CD14-positive monocyte (primary cell): ENCODE results near the gene INHBC. TPM values are rescaled to one million over a fixed set of nuclear protein-coding genes. Genes with fewer than 3 reads are reported as not detected.

Experiments
- DNase-seq, 3 donors: peaks; one replicate each; pipeline ENCODE4 v3.0.0-alpha.2; 2011 to 2022
- H2AFZ ChIP-seq: 2 replicates; pipeline ENCODE4 v1.6.0; 2012; ENCODE audit warnings: mild to moderate bottlenecking, low read depth, low read length, inconsistent platforms; ENCODE audit not compliant: insufficient read depth, poor library complexity, severe bottlenecking
- H3K27ac ChIP-seq, 2 donors: 1 replicate in 1 of 2; 2 replicates in 1 of 2; pipeline ENCODE4 v1.5.1; 2012 to 2013; ENCODE audit warnings: low read length in 2 of 2, control low read depth in 1 of 2, inconsistent platforms in 1 of 2, low read depth in 1 of 2, mild to moderate bottlenecking in 1 of 2
- H3K27me3 ChIP-seq, 2 donors: one replicate each; pipeline versions ENCODE4 v1.6.0 to v1.6.1; 2011 to 2013; ENCODE audit warnings: low read length in 2 of 2; ENCODE audit not compliant: control insufficient read depth in 2 of 2, insufficient read depth in 2 of 2
- H3K36me3 ChIP-seq, 2 donors: replicated peaks in 1 of 2; 1 replicate in 1 of 2; 2 replicates in 1 of 2; pipeline versions ENCODE4 v1.5.1 to v1.6.1; 2012 to 2013; ENCODE audit warnings: low read length in 2 of 2, control low read depth in 1 of 2, inconsistent platforms in 1 of 2, mild to moderate bottlenecking in 1 of 2; ENCODE audit not compliant: insufficient read depth in 2 of 2, control insufficient read depth in 1 of 2
- H3K4me1 ChIP-seq, 2 donors: 1 replicate in 1 of 2; 2 replicates in 1 of 2; pipeline versions ENCODE4 v1.5.1 to v1.6.1; 2012 to 2013; ENCODE audit warnings: low read length in 2 of 2, control low read depth in 1 of 2, inconsistent platforms in 1 of 2, mild to moderate bottlenecking in 1 of 2, moderate library complexity in 1 of 2; ENCODE audit not compliant: insufficient read depth in 2 of 2, control insufficient read depth in 1 of 2
- H3K4me2 ChIP-seq: replicated peaks from 2 replicates; pipeline ENCODE3; 2012; ENCODE audit warnings: low read length, moderate library complexity, mild to moderate bottlenecking; ENCODE audit not compliant: poor library complexity, severe bottlenecking; ENCODE audit errors: extremely low read depth
- H3K4me3 ChIP-seq, 3 experiments: fragments of 200-600 bp in 1 of 3; sonication (generic) in 1 of 3; replicated peaks in 1 of 3; 1 replicate in 2 of 3; 2 replicates in 1 of 3; pipeline ENCODE4 v1.5.1; 2011 to 2013; ENCODE audit warnings: low read length in 3 of 3, mild to moderate bottlenecking in 3 of 3, control low read depth in 2 of 3, low read depth in 2 of 3, inconsistent platforms in 1 of 3, moderate library complexity in 1 of 3
- H3K79me2 ChIP-seq: 2 replicates; pipeline ENCODE4 v1.6.0; 2012; ENCODE audit warnings: mild to moderate bottlenecking, control low read depth, inconsistent platforms, low read length, moderate library complexity; ENCODE audit not compliant: insufficient read depth
- H3K9ac ChIP-seq: 2 replicates; pipeline ENCODE4 v1.6.0; 2017; ENCODE audit warnings: low read length, mild to moderate bottlenecking; ENCODE audit not compliant: insufficient read depth, poor library complexity, severe bottlenecking
- H3K9me3 ChIP-seq, 2 donors: replicated peaks in 1 of 2; 1 replicate in 1 of 2; 2 replicates in 1 of 2; pipeline versions ENCODE4 v1.5.1 to v1.6.1; 2012 to 2013; ENCODE audit warnings: low read length in 2 of 2, control low read depth in 1 of 2; ENCODE audit not compliant: control insufficient read depth in 1 of 2, insufficient read depth in 1 of 2
- H4K20me1 ChIP-seq: 2 replicates; pipeline ENCODE4 v1.6.0; 2012; ENCODE audit warnings: mild to moderate bottlenecking, low read length, control low read depth, moderate library complexity; ENCODE audit not compliant: insufficient read depth
- H3K27ac Mint-ChIP-seq, 7 donors: one replicate each; pipeline ENCODE4 v1.8.0; 2020; ENCODE audit warnings: mild to moderate bottlenecking in 7 of 7, mixed read lengths in 7 of 7, moderate library complexity in 6 of 7, inconsistent platforms in 2 of 7
- H3K27me3 Mint-ChIP-seq, 3 donors: one replicate each; pipeline ENCODE4 v1.8.0; 2021 to 2022; ENCODE audit warnings: low read depth in 3 of 3, mild to moderate bottlenecking in 3 of 3, mixed read lengths in 3 of 3, moderate library complexity in 3 of 3, inconsistent platforms in 1 of 3
- H3K36me3 Mint-ChIP-seq, 2 donors: one replicate each; pipeline ENCODE4 v1.8.0; 2020; ENCODE audit warnings: mixed read lengths in 2 of 2, inconsistent platforms in 1 of 2, mild to moderate bottlenecking in 1 of 2
- H3K4me1 Mint-ChIP-seq: one replicate; pipeline ENCODE4 v1.8.0; 2020; ENCODE audit warnings: mild to moderate bottlenecking, mixed read lengths
- H3K4me3 Mint-ChIP-seq, 2 donors: one replicate each; pipeline ENCODE4 v1.8.0; 2020; ENCODE audit warnings: mild to moderate bottlenecking in 2 of 2, mixed read lengths in 2 of 2, moderate library complexity in 1 of 2
- H3K9me3 Mint-ChIP-seq, 7 donors: one replicate each; pipeline ENCODE4 v1.8.0; 2020 to 2022; ENCODE audit warnings: mixed read lengths in 7 of 7, mild to moderate bottlenecking in 6 of 7, moderate library complexity in 6 of 7, inconsistent platforms in 2 of 7
- CTCF ChIP-seq: fragments of 200-600 bp; IDR thresholded peaks from one replicate; pipeline ENCODE4 v1.8.0; 2022; ENCODE audit warnings: antibody characterized with exemption, mild to moderate bottlenecking
- WGBS: methylation state at CpG from one replicate; pipeline ENCODE4 v1.1.5; 2013; ENCODE audit warnings: missing lambda C conversion rate; ENCODE audit not compliant: insufficient coverage; 5-methylcytosine and 5-hydroxymethylcytosine counted together
- intact Hi-C, 2 donors: fragments of 100-400 bp; cut with micrococcal nuclease; formaldehyde crosslinking; loops; one replicate each; pipeline versions ENCODE4 v1.15.0 to v1.15.1; 2023
- polyA plus RNA-seq, 3 donors: library from polyadenylated mRNA; depleted of rRNA in 1 of 3; unstranded in 2 of 3; stranded (reverse) in 1 of 3; fragments of 300-500 nt in 2 of 3; fragments of >200 nt in 1 of 3; fragmentation: Illumina TruSeq in 2 of 3; gene quantifications; 1 replicate in 2 of 3; 2 replicates in 1 of 3; pipeline ENCODE4 v1.2.3, GENCODE V29; 2012 to 2021

Gene INHBC
- polyA plus RNA-seq, 3 donors, result not detected

DNA sequence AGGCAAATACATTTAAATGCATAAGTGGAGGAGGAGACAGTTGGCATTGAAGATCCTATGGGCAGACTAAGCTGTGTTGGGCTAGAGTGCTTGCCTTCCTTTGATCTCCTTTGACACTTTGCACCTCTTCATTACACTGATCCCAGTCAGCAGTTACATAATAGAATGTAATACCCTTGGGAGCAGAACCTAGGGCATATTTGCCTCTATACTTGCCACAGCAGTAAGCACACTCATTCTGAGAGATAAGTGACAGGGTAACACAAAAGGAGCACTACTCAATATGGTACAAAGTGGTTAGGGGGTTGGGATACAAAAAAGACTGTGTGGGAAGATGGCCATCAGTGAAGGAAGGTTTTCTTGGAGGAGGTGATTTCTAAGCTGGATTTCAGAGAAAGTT lies 62.2 kb downstream of the INHBC start:
- peaks cover 64 to 90% of the 10 kb centered on the region in 2 donors for H3K36me3 Mint-ChIP-seq
- no peak for TF ChIP-seq CTCF
- H3K36me3 ChIP-seq, result peaks cover 50 to 70% of the 10 kb centered on the region in 2 donors

DNA sequence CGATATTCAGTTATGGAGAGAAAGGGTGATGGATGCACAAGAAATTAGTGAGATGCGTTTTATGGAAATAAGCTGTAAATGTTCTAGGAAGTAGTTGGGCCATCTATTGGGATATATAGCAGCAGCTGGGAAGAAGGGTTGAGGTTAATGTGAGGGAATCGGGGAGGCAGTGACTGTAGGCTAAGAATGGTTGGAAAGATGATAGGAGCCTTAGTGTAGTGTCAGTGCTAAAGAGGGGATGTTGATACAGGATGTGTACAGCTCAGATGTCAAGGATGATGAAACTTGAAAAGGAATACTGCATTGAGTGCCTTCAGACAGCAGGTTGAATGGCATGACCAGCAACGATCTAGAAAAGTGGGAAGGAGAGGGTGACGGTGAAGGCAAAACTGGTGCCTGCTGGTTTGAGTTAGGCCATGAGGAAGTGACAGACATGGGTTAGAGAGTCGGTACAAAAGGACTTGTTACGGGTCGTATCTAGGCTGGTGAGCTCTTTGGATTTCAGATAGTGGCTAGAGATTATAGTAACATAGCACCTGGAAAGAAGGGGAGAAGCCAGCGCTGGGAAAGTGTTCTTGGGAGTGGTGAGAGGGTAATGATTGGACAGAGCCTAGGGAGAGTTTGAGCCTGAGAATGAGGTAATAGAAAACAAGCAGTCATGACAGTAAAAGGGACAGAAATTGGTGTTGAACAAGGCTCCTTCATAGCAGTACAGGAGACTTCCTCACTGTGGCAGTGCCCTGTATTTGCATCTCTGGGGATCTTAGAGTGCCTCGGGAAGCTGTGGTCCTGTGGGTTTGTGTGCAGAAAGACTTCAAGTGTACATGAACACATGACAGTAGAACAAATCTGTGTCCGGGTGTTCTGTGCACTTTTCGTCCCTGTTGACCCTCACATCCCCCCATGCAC lies 62.9 kb downstream of the INHBC start:
- no peak for DNase-seq
- Mint-ChIP-seq H3K27ac (peak overlapping the region in 5 of 7 donors; percentile 5 to 78 (median 65)), H3K4me3 (no peak overlapping the region), H3K9me3 (peaks cover 0 to 3% (median 0%) of the 10 kb centered on the region in 7 donors), H3K4me1 (no peaks in the 10 kb centered on the region), H3K27me3 (peaks cover 0 to 2% (median 0%) of the 10 kb centered on the region in 3 donors), H3K36me3 (peaks cover 64 to 90% of the 10 kb centered on the region in 2 donors)
- H3K4me3 ChIP-seq, result no peak overlapping the region
- H3K9me3 ChIP-seq, result no peaks in the 10 kb centered on the region
- no peak overlapping the region for H3K4me2 ChIP-seq
- no peaks in the 10 kb centered on the region for H3K4me1 ChIP-seq
- H2AFZ ChIP-seq, result no peak overlapping the region
- no peaks in the 10 kb centered on the region for H3K27me3 ChIP-seq
- no peak for TF ChIP-seq CTCF
- H4K20me1 ChIP-seq, result peaks cover 16% of the 10 kb centered on the region
- intact Hi-C loops, result no loop called here
- peaks cover 52 to 72% of the 10 kb centered on the region in 2 donors for H3K36me3 ChIP-seq
- 93% methylated on average over 11 of the region's 12 CpGs for WGBS
- H3K9ac ChIP-seq, result no peak overlapping the region
- H3K27ac ChIP-seq, result peak overlapping the region in 1 of 2 donors; percentile 36
- H3K79me2 ChIP-seq, result no peaks in the 10 kb centered on the region

More for the DNA sequence above, 62.2 kb downstream of the INHBC start:
- H3K4me2 ChIP-seq, result no peak overlapping the region
- no peak overlapping the region for H3K4me3 ChIP-seq
- Mint-ChIP-seq H3K27ac (no peak overlapping the region), H3K27me3 (peaks cover 0 to 2% (median 0%) of the 10 kb centered on the region in 3 donors), H3K4me3 (no peak overlapping the region), H3K9me3 (peaks cover 0 to 3% (median 0%) of the 10 kb centered on the region in 7 donors), H3K4me1 (no peaks in the 10 kb centered on the region)
- intact Hi-C loops, result no loop called here
- peaks cover 17% of the 10 kb centered on the region for H4K20me1 ChIP-seq
- no peaks in the 10 kb centered on the region for H3K27me3 ChIP-seq
- H2AFZ ChIP-seq, result no peak overlapping the region
- H3K9me3 ChIP-seq, result no peaks in the 10 kb centered on the region
- DNase-seq, result no peak
- H3K27ac ChIP-seq, result no peak overlapping the region
- H3K9ac ChIP-seq, result no peak overlapping the region
- H3K4me1 ChIP-seq, result no peaks in the 10 kb centered on the region
- H3K79me2 ChIP-seq, result no peaks in the 10 kb centered on the region
